HG03460 (cell line): ENCODE data around the gene CAMK2A.
A peak's percentile ranks its signal among the peaks of the same experiment; 100 is the strongest.

ENCODE experiments used
- ATAC-seq: cut with Tn5 transposase; IDR thresholded peaks from one replicate; pipeline ENCODE4 v1.9.1; 2021; ENCODE audit not compliant: unreplicated experiment

CAMK2A gene

GRCh38 chr5:150189326-150189725, 100.2 kb downstream of the CAMK2A start:
- no peak for ATAC-seq

- no peak for ATAC-seq
Observed at GRCh38 chr5:150188146-150188842, 101.3 kb downstream of the CAMK2A start.

- no peak for ATAC-seq
Observed at GRCh38 chr5:150186897-150187296, 102.7 kb downstream of the CAMK2A start.

GRCh38 chr5:150186137-150186536, 103.4 kb downstream of the CAMK2A start:
- no peak for ATAC-seq

- ATAC-seq = no peak
Observed at GRCh38 chr5:150184990-150185912, 104.3 kb downstream of the CAMK2A start.

- no peak for ATAC-seq
Observed at GRCh38 chr5:150184006-150184405, 105.6 kb downstream of the CAMK2A start.

- ATAC-seq = no peak
Observed at GRCh38 chr5:150183436-150183835, 106.1 kb downstream of the CAMK2A start.

GRCh38 chr5:150182774-150183173, 106.8 kb downstream of the CAMK2A start:
- no peak for ATAC-seq

GRCh38 chr5:150181766-150182545, 107.6 kb downstream of the CAMK2A start:
- ATAC-seq = no peak

GRCh38 chr5:150181027-150181426, 108.5 kb downstream of the CAMK2A start:
- ATAC-seq = no peak

GRCh38 chr5:150180241-150181026, 109.1 kb downstream of the CAMK2A start:
- ATAC-seq = no peak

- no peak for ATAC-seq
Observed at GRCh38 chr5:150179019-150179620, 110.5 kb downstream of the CAMK2A start.

- ATAC-seq = peak; percentile 58
Observed at GRCh38 chr5:150178262-150178661, 111.3 kb downstream of the CAMK2A start.

GRCh38 chr5:150177721-150178120, 111.9 kb downstream of the CAMK2A start:
- ATAC-seq = no peak

- no peak for ATAC-seq
Observed at GRCh38 chr5:150176745-150177477, 112.7 kb downstream of the CAMK2A start.

GRCh38 chr5:150175536-150175935, 114.0 kb downstream of the CAMK2A start:
- no peak for ATAC-seq

- ATAC-seq = no peak
Observed at GRCh38 chr5:150175076-150175475, 114.5 kb downstream of the CAMK2A start.

- ATAC-seq = no peak
Observed at GRCh38 chr5:150174285-150174684, 115.3 kb downstream of the CAMK2A start.

GRCh38 chr5:150173161-150173560, 116.4 kb downstream of the CAMK2A start:
- no peak for ATAC-seq
